ENCODE results near the gene RAD51D.
"Not testable (repeated sequence)": the region's sequence is repeated elsewhere in the genome, so short reads cannot be mapped to it uniquely, and the experiment has no call there.

The RAD51D gene

DNA sequence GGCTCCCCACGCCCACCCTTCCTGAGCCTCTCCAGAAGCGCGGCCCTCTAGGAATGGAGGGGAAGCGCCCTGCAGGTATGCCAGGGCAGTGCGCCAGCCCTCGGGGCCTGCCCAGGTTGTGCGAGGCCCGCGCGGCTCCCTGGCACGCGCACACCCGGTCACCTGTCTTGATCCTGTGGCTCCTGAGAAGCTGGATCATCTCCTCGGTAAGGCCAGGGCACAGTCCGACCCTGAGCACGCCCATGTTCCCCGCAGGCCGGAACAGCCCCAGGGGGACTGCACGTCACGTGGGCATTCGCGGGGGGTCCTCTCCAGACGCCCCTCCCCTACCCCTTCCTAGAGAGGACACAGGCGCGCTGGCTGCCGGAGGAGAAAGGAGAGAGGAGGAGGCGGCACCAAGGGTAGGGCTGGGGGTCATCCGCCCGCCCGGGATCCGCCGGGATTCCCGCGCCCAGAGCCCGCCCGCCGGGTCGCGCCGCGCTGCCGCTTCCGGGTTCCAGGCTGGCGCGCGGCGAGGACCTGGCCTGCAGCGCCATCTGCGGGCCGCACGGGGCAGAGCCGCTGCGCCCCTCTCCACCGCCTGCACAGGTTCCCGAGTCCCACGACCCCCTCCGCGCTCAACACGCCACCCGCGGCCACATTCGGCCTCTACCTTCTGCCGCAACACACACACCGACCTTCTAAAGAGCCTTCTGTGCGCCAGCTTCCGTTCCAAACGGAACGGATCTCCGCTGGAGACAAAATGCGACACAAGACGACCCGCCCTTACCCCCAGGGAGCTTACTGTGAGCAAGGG lies at the start of gene RAD51D:
TSS of gene RAD51D (minus strand) at position 491 of the 796 bp plus-strand sequence. CDS start at position 244, 247 bp downstream.
- peak; percentile 80 for DNase-seq

DNA sequence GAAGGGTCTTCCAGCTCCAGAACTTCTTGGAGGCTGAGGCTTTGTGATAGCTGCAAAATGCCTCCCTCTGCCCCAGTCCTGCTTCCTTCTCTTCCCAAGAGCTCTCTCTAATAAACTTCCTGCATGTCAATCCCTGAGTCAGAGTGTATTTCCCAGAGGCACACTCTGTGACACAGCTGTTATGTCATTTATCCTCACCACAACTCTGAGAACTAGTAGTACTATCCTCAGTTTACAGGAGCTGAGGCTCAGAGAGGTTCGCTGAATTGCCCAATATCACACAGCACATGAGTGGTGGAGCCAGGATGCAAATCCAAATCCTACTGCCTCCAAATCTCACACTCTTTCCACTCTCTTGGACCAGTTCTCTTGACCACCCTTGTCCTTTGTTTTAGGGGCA lies 48.0 kb upstream of the RAD51D start:
- DNase-seq = no peak

DNA sequence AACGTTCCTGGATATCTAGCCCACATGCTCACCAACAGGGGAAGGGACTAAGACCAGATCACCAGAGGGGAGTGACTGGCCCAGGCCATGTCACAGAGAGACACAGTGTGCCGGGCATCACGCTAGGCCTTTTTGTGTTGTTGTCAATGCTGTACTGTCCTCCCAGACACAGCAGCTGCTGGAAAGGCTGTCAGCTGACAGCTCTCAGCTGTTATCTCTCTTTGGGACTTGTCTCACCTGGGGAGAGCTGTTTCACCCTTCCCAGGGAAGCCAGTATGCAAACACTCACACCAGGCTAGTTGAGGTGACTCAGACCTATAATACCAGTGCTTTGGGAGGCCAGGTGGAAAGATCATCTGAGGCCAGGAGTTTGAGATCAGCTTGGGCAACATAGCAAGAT lies 47.4 kb upstream of the RAD51D start:
- DNase-seq = no peak

DNA sequence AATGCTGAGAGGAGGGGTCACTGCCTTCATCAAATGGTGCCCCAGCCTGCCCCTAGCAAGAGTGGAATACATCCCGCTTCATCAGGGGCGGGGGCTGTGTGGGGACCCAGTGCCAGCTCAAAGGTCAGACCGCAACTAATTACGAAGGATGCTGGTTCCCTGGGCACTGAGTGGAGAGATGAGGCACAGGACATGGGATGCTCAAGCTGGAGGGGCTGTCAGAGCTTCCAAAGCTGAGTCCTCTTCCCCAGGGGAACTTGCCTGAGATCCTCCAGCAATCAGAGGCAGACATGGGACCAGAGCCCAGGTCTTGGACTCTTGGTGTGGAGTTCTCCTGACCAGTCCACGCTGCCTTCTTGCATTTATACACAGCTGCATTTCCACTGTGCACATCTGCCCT lies 46.9 kb upstream of the RAD51D start:
- DNase-seq = no peak

DNA sequence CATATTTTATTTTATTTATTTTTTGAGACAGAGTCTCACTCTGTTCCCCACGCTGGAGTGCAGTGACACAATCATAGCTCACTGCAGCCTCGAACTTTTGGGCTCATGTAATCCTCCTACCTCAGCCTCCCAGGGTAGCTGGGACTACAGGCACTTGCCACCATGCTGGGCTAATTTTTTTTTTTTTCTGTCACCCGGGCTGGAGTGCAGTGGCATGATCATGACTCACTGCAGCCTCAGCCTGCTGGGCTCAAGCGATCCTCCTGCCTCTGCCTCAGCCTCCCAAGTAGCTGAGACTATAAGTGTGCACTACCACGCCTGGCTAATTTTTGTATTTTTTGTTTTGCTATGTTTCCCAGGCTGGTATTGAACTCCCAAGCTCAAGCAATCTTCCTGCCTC lies 45.1 kb upstream of the RAD51D start:
- no peak for DNase-seq

DNA sequence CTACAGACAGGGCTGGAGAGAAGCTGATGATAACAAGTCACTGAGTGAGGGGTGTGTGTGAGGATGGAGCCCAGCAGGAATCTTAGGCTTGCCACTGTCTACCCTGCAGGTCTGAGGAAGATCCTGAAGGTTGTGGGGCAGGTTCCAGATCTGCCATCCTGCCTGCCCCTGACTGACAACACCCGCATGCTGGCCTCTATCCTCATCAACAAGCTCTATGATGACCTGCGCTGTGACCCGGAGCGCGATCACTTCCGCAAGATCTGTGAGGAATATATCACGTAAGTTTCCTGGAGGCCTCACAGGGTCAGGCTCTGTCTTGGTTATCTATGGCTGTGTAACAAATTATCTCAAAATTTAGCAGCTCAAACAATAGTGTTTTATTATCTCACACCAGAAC lies 44.2 kb upstream of the RAD51D start:
- no peak for DNase-seq

DNA sequence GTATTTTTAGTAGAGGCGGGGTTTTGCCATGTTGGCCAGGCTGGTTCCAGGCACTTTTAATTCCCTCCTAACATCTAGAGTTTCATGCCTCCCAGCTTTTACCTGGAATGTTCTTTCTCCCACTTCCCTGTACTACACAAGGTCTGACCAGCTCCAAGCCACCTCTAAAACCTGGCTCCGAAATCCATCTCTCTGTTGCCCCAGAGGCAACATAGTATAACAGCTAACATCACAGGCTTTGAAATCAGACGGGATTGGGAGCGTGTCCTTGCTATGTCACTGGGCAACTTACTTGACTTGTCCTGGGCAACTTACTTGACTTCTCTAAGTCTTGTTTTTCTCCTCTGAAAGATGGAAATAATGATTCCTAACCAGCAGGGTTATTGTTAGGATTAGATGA lies 43.1 kb upstream of the RAD51D start:
- DNase-seq = no peak

DNA sequence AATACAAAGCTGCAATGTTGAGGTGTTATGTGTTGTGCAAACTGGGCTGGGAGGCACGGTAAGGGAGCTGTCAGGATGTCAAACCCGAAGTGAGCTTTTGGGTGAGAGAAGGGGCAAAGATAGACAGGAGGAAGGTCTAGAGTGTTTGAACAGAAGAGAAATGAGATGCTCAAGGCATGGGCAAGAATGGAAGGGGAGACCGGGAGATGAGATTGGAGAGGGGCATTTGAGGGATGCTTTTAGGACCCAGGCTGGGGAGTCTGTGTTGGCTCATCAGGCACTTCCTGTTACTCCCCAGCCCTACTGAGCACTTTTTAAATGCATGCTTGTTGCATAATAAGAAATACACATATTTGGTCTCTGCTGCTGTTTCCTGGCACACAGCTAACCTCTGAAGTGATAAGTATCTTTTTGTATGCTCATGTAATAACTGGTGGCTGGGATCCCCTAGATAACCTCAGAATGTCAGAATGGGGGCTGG lies 41.7 kb upstream of the RAD51D start:
- no peak for DNase-seq

DNA sequence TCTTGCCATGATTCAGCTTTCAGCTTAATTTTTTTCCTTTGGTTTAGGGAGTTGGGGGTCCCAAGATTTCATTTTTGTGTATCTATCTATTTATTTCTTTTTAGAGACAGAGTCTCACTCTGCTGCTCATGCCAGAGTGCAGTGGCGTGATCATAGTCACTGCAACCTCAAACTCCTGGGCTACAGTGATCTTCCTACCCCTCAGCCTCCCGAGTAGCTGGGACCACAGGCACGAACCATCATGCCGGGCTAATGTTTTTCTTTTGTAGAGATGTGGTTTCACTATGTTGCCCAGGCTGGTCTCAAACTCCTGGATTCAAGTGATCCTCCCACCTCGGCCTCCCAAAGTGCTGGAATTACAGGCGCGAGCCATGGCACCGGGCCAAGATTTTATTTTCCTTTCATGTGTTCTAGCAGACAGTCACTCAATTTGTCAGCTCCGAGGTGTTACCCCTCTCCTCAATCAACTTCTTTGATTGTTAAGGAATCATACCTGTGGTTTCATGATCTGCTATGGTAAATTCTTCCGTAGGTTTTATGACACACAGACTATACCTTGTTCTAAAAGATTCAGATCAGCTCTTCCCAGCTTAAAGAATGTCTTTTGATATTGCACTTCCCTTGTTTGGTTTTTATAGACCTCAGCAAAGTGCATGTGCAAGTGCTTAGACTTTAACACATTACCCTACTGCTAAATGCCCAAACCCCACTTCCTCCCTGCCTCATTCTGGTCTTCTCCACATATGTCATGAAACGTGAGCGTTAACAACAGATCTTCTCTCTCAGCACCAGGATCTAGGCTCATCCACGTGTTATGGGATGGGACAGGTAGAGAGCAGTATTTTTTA lies 40.9 kb upstream of the RAD51D start:
- peak; percentile 45 for DNase-seq

DNA sequence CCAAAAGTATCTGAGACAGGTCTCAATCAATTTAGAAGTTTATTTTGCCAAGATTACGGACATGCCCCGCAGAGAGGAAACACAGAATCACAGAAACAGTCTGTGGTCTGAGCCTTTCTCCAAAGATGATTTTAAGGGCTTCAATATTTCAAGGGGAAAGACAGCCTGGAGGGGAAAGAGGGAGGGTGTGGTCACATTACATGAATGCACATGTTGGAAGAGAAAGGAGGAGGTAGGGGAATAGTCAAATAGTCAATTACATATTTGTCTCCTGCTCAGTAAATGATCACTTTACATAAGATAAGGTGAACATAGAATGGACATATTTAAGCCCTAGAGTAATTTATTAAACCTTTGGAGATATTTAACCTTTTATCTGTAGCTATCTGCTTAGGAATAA lies 40.3 kb upstream of the RAD51D start:
- DNase-seq = no peak

DNA sequence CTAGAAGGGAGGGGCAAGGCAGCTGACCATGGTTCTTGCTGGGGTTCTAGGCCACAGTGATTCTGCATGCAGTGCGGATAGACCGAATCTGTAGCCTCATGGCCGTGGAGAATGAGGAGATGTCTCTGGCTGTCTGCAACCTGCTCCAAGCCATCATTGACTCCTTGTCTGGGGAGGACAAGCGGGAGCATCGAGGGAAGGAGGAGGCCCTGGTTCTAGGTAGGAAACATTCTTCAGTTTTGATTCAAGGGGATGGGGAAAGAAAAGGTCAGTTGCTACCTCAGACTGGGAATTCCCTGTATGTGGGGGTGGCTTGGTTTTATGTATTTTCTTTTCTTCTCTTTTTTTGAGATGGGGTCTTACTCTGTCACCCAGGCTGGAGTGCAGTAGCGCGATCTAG lies 35.6 kb upstream of the RAD51D start:
- DNase-seq = no peak

DNA sequence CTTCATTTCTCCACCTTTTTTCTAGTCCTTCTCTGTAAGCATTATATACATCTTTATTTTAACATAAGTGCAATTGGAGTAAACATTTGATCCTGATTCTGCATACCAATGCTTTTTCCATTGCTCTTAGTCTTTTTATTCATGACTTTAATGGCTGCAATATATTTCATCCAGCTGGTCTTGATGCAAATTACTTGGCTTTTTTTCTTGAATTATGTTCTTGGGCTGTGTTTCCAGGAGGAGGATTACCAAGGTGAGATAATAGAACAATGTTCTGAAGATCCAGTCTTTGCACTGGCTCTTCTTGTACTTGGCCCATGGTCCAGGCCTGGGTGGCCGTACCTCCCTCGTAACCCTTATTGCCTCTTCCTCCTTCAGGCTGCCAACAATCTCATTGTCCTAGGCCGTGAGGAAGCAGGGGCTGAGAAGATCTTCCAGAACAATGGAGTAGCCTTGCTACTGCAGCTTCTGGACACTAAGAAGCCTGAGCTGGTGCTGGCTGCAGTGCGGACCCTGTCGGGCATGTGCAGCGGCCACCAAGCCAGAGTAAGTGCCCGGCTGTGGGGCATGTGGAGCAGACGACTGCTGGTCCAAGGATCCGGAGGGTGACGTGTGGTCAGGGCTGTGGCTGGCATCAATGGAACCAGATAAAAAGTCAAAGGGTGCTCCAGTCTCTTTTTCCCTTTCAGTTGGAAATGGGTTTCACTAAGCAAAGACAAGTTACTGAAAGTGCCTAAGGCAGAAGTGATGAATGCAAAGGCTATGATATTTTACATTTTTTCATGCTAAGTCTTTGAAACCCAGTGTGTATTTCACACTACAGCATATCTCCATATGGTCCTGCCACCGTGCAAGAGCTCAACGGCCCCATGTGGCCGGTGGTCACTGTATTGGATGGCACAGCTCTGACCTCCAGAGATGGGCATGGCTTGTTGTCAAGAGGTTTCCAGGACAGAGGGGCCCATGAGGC lies 34.8 kb upstream of the RAD51D start:
- no peak for DNase-seq

DNA sequence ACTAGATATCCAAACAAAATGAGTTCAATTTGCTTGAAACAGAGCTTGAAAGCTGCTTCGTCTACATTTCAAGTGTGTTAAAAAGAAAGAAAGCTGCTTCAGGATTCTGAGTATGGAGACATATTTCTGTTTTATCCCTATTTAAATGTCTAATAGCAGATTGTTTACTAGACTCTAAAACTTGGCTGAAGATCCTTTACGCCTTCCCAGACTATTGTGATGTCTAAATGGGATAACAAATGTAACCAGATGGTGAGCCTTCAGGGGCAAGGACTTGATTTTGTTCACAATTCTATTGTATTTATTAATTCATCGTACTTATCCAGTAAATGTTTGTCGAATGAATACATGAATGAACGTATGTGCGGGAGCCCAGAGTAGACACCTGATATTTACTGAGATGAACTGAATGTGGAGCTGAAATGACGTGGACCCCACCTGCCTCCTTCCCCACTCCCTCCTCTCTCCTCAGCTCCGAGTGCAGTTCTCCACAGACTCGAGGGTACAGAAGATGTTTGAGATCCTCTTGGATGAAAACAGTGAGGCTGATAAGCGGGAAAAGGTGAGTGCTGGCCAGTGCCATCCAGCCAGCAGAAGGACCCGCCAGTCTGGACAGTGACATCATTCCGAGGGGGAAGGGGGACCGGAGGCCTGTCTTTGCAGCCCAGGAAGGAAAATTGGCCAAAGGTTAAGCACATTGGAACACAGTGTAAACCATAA lies 32.9 kb upstream of the RAD51D start:
- DNase-seq = no peak

DNA sequence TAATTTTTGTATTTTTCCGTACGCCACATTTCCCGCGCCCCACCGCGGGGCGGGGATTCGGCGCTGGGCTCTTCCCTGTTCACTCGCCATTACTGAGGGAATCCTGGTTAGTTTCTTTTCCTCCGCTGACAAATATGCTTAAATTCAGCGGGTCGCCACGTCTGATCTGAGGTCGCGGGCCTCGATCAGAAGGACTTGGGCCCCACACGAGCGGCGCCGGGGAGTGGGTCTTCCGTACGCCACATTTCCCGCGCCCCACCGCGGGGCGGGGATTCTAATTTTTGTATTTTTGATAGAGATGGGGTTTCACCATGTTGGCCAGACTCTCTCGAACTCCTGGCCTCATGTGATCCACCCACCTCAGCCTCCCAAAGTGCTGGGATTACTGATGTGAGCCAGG lies 31.4 kb upstream of the RAD51D start:
- not testable (repeated sequence) for DNase-seq

DNA sequence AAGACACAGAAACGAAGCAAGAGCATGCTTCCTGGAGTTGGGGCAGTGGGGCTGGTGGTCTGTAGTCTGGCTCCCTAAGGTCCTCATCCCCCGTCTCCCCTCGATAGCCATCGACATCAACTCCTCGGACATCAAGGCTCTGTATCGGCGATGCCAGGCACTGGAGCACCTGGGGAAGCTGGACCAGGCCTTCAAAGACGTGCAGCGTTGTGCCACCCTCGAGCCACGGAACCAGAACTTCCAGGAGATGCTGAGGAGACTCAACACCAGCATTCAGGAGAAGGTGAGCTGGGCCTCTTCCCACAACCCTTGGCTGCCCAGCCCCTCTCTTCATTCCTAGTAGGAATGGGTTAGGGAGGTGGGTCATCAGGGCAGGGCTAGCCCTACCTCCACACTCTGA lies 30.3 kb upstream of the RAD51D start:
- no peak for DNase-seq

DNA sequence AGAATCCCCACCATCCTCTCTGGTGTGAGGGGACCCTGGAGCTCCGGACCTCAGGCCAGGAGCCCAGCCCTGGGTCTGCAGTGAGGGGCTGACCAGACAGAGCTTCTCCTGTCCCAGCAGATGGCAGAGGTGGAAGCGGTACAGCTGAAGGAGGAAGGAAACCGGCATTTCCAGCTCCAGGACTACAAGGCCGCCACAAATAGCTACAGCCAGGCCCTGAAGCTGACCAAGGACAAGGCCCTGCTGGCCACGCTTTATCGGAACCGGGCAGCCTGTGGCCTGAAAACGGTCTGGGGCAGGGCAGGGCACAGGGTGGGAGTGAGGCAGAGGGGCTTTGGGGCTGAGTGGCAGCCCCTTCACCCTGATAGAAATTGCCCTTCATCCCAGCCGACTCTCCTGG lies 28.5 kb upstream of the RAD51D start:
- DNase-seq = no peak

DNA sequence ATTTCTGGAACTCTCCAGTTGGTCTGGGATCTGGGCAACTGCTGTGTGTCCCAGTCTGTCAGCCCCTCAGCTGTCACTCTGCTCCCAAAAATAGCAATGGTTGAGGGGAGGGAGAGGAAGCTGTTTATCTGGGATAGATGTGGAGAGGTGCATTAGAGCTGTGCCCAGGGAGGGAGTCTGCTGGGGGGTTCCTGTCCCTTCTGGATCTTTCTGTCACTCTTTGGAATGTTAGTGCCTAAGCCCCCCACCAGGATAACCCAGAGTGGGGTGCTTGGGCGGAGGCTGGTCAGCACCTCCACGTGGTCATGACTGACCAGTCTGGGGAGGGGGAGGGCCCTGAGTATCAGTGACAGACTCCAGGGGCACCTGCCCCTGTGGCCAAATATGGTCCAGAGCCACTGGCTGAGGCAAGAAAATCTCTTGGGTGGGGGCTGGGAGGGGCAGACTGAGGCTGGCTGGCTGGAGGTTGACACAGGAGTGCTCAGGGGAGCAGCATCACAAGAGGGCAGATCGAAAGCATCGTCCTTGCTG lies 27.8 kb upstream of the RAD51D start, which contains the start of gene UNC45B:
TSS of gene UNC45B (plus strand) at position 443 of the 531 bp plus-strand sequence. CDS start 447 bp downstream, outside the sequence.
- no peak for DNase-seq

DNA sequence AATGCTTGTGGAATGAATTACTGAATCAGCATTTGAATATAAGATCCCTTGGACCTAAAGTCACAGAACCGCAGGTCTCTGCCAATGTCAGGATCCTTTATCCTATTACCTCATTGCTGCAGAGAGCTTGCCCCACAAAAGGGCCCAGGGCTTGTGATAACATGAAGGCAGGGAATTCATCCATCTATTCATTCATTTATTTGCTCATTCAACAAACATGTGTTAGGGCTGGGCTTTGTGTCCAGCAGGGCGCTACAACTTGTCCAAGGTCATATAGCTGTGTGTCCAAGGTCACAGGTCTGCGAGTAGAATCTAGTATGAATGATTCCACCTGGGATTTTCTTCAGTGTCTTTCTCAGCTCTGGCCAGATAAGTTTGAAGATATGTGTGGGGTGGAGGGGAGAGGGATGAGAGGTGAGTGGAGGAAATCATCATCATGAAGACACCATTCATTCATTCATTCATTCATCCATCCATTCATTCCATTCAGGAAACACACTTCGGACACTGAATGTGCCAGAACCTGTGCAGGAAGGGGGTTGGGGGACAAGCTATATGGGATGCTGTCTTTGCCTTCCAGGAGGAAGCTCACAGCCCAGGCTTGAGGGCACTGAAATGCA lies 26.7 kb upstream of the RAD51D start:
- no peak for DNase-seq

DNA sequence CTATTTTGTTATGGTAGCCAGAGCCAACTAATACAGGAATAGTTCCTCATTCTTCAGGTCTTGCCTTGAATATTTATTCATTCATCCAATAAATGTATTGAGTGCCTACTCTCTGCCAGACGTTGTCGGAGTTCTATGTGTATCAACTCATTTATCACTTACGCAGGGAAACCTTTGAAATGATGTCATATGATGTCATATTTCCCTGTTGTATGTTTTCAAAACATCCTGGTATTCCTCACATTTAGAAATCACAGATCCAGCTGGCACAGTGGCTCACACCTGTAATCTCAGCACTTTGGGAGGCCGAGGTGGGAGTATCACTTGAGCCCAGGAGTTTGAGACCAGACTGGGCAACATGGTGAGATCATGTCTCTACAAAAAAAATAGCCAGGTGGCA lies 25.2 kb upstream of the RAD51D start:
- no peak for DNase-seq

DNA sequence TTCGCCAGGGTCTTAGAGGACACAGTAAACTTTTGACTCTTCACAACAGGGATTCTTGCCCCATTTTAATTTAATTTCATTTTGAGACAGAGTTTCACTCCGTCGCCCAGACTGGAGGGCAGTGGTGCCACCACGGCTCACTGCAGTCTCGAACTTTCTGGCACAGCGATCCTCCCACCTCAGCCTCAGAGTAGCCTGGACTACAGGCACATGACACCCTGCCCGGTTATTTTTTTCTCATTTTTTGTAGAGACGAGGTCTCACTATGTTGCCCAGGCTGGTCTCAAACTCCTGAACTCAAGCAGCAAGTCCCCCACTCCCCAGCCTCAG lies 22.8 kb upstream of the RAD51D start:
- no peak for DNase-seq

DNA sequence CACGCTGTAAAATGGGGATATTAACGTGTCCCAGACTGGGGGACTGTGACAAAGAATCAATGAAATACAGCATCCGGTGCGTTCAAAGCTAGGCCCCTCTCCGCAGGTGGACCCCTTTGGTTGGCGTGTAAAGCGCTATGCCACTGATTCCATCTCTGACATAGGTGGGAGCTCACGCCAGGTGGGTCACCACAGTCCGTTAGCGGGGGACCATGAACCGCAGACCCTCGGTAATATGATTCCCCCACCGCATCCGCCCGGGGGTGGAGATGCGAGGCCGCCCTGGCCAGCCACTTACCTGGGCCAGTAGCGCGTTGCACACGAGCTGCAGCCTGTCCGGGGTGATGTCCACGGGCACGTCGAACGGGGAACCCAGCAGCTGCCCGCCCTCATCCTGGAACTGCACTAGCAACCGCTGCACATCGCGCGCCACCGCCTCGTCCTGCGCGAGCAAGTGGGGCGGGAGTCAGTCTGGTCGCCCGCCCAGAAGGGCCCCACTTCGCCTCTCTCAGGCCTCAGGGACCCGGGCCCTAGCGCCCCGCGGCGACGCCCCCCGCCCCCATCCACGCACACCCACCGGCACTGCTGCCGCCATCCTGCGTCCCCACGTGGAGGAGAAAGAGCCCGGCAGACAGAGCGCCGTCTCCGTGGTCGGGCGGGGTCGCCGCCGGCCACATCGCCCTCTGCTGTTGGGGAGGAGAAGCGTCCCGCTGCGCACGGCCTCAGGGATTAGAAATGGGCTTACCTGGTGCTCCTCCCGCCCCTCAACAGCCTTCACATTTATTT lies 22.2 kb upstream of the RAD51D start, which contains the start of gene NLE1:
TSS of gene NLE1 (minus strand) at position 623 of the 786 bp plus-strand sequence. CDS start at position 595, 28 bp downstream.
- DNase-seq = peak; percentile 90

Measured in activated naive CD4-positive, alpha-beta T cell treated with anti-CD3 and anti-CD28 coated beads, Interleukin-2, amount 50 U/mL, for 16 hours (primary cell).